GM12892 (cell line): ENCODE measurements around the gene CHST8.

Experiments used
- DNase-seq: peaks from one replicate; pipeline ENCODE4 v3.0.0; 2011; ENCODE audit not compliant: insufficient read length
- FAIRE-seq: peaks from 2 replicates; lab custom pipeline; 2011; peaks lifted over from hg19 to GRCh38; lab: Jason Lieb, UNC
- POLR2A ChIP-seq: IDR thresholded peaks from 2 replicates; pipeline ENCODE4 v1.6.1; 2011; ENCODE audit warnings: low read depth, low read length, control low read depth
- POLR2AphosphoS5 ChIP-seq: IDR thresholded peaks from 2 replicates; pipeline ENCODE4 v1.6.1; 2011; ENCODE audit warnings: low read depth, low read length, control low read depth
- TAF1 ChIP-seq: IDR thresholded peaks from 2 replicates; pipeline ENCODE4 v1.6.1; 2011; ENCODE audit warnings: low read depth, mild to moderate bottlenecking, control low read depth, low read length, borderline replicate concordance

The CHST8 gene

GRCh38 chr19:33717878-33718277, 96.1 kb downstream of the CHST8 start:
- FAIRE-seq = no peak
- TF ChIP-seq TAF1 (no peak), POLR2AphosphoS5 (no peak), POLR2A (no peak)
- no peak for DNase-seq

- FAIRE-seq (no peak), DNase-seq (no peak)
- TF ChIP-seq POLR2AphosphoS5 = no peak
- TF ChIP-seq POLR2A = no peak
- TF ChIP-seq TAF1 = no peak
Measured at GRCh38 chr19:33718651-33719254, 97.0 kb downstream of the CHST8 start.

- FAIRE-seq (no peak), DNase-seq (no peak)
- no peak for TF ChIP-seq POLR2A
- TF ChIP-seq POLR2AphosphoS5 = no peak
- no peak for TF ChIP-seq TAF1
Measured at GRCh38 chr19:33719366-33720154, 97.8 kb downstream of the CHST8 start.

GRCh38 chr19:33720155-33720493, 98.4 kb downstream of the CHST8 start:
- no peak for DNase-seq
- no peak for TF ChIP-seq POLR2AphosphoS5
- no peak for TF ChIP-seq TAF1
- TF ChIP-seq POLR2A = no peak
- FAIRE-seq = no peak

- DNase-seq = no peak
- no peak for FAIRE-seq
- no peak for TF ChIP-seq POLR2A
- no peak for TF ChIP-seq TAF1
- no peak for TF ChIP-seq POLR2AphosphoS5
Measured at GRCh38 chr19:33720691-33721682, 99.2 kb downstream of the CHST8 start.

- no peak for TF ChIP-seq POLR2A
- TF ChIP-seq TAF1 = no peak
- TF ChIP-seq POLR2AphosphoS5 = no peak
- FAIRE-seq = no peak
Measured at GRCh38 chr19:33721735-33722297, 100.1 kb downstream of the CHST8 start.

GRCh38 chr19:33722456-33723239, 100.9 kb downstream of the CHST8 start:
- TF ChIP-seq POLR2AphosphoS5 (no peak), TAF1 (no peak), POLR2A (no peak)
- no peak for FAIRE-seq
- DNase-seq = no peak

More at GRCh38 chr19:33721735-33722297, 100.1 kb downstream of the CHST8 start:
- DNase-seq = no peak

- TF ChIP-seq TAF1 (no peak), POLR2A (no peak), POLR2AphosphoS5 (no peak)
- FAIRE-seq = no peak
- DNase-seq = no peak
Measured at GRCh38 chr19:33723512-33723911, 101.8 kb downstream of the CHST8 start.

- no peak for TF ChIP-seq POLR2AphosphoS5
- no peak for TF ChIP-seq TAF1
- no peak for TF ChIP-seq POLR2A
- no peak for FAIRE-seq
- no peak for DNase-seq
Measured at GRCh38 chr19:33724021-33724720, 102.4 kb downstream of the CHST8 start.

- DNase-seq (no peak), FAIRE-seq (no peak)
- TF ChIP-seq POLR2AphosphoS5 (no peak), TAF1 (no peak), POLR2A (no peak)
Measured at GRCh38 chr19:33724721-33725060, 102.9 kb downstream of the CHST8 start.
